Measurements from ENCODE around the gene L2HGDH.

The L2HGDH gene

GRCh38 chr14:50229681-50230080, 82.3 kb downstream of the L2HGDH start:
- no peak for DNase-seq (ENCODE audit: low read depth)

GRCh38 chr14:50228313-50228712, 83.7 kb downstream of the L2HGDH start:
- no peak for DNase-seq (ENCODE audit: low read depth)

- no peak for DNase-seq (ENCODE audit: low read depth)
These were observed 86.1 kb downstream of the L2HGDH start for GRCh38 chr14:50225974-50226297.

- DNase-seq (ENCODE audit: low read depth) = no peak
These were observed 86.7 kb downstream of the L2HGDH start for GRCh38 chr14:50225067-50225973.

GRCh38 chr14:50222055-50222613, 89.9 kb downstream of the L2HGDH start:
- no peak for DNase-seq (ENCODE audit: low read depth)

GRCh38 chr14:50218501-50218900, 93.5 kb downstream of the L2HGDH start:
- no peak for DNase-seq (ENCODE audit: low read depth)

- DNase-seq (ENCODE audit: low read depth) = no peak
These were observed 96.6 kb downstream of the L2HGDH start for GRCh38 chr14:50215416-50215815.

GRCh38 chr14:50213795-50214194, 98.2 kb downstream of the L2HGDH start:
- DNase-seq (ENCODE audit: low read depth) = no peak

GRCh38 chr14:50212726-50213125, 99.3 kb downstream of the L2HGDH start:
- DNase-seq (ENCODE audit: low read depth) = no peak

- DNase-seq (ENCODE audit: low read depth) = no peak
These were observed 102.0 kb downstream of the L2HGDH start for GRCh38 chr14:50210074-50210473.

GRCh38 chr14:50198499-50198898, 113.5 kb downstream of the L2HGDH start:
- no peak for DNase-seq (ENCODE audit: low read depth)

GRCh38 chr14:50191499-50191898, 120.5 kb downstream of the L2HGDH start:
- no peak for DNase-seq (ENCODE audit: low read depth)

Data from stimulated activated CD8-positive, alpha-beta memory T cell treated with anti-CD3 and anti-CD28 coated beads, Interleukin-15, amount 100 ng/mL, for 24 hours (primary cell).